SHP77 (cell line): ENCODE measurements around the gene TTC7B.

Experiments
- DNase-seq, 2 experiments: peaks; one replicate each; lab custom pipeline; 2025; lab: John Stamatoyannopoulos, UW

TTC7B gene

GRCh38 chr14:90489916-90490719, 326.1 kb downstream of the TTC7B start:
- no peak for DNase-seq

GRCh38 chr14:90489306-90489705, 326.9 kb downstream of the TTC7B start:
- DNase-seq, result no peak

DNA sequence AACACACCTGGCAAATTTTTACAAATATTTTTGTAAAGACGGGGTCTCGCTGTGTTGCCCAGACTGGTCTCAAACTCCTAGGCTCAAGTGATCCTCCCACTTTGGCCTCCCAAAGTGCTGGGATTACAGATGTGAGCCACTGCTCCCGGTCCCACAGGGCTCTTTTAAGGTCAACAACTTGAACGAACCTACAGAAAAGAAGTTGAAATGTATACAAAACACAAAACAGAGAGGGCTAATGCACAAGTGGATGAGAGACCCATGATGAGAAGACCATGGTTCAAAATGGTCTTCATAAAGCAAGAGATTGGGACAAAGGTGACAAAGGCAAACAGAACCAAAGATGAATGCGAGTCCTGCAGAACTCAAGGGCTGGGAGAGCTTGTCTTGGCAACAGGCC, 328.0 kb downstream of the TTC7B start:
- DNase-seq, result no peak

DNA sequence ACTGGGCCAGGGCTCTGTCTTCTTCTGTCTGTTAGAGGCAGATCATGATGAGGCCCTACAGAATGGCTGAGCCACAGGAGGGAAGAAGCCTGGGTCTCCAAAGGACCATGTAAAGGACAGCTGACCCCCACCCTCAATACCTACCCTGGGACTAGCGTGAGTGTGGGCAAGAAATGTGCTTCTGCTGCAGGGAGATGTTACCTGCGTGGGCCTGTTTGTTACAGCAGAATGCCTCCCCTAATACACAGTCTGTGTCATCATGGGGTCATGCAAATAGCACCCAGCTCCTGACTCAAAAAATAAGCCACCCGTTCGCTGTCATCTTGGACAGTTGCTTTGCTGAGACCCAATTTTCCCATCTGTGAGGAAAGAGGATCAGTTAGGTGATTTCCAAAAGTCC, 328.8 kb downstream of the TTC7B start:
- no peak for DNase-seq

DNA sequence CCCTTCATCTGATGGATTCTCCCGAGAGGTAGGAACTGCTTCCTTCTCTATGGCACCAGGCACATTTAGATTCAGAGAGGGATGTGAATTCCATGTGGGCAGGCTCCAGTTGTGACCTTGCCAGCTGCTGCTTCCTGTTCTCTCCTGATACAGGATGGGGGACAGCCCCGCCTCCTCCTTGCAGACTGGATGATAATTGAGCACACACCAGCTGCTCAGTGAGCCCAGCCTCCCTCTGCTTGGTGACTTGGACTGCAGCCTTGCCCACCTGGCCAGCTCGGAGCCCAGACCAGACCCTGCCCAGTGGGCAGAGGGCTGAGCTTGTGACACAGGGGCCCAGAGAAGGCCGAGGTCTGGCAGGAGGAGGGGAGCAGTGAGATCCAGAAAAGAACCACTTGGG, 329.2 kb downstream of the TTC7B start:
- peak; percentile 91 to 93 for DNase-seq

DNA sequence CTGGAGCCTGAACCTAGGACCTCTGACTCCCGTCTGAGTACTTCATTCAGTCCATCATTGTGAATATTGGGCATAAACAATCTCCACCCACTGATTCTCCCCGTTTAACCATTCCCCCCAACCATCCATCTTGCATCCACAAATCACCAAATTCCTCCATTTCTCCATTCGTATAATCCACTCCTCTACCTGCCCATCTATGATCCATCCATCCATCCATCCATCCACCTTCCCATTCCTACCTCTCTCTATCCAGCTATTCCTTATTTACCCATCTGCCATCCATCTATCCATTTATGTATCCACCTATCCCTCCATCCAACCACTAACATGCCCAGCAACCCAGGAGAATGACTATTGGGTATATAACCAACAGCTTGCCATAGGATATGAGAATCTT, 331.9 kb downstream of the TTC7B start:
- DNase-seq, result no peak

GRCh38 chr14:90483571-90483974, 332.7 kb downstream of the TTC7B start:
- DNase-seq, result peak in 1 of 2 experiments; percentile 37

DNA sequence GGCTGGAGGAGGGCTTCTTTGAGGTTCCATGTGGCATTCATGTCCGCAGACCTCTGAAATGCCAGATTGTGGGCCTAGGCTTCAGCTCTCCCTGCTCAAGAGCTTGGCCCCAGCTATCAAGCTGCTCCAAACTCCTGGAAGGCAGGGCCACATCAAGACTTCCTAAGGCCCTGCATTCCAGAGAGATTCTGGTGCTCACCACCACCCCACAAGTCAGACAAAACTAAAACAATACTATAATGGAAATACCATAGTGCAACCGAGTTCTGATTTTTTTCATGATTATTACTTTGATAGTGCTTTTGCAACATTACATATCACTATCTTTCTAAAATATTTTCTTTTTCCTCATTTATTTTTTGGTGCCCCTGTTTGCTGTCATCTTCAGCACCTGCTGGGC, 333.1 kb downstream of the TTC7B start:
- no peak for DNase-seq

DNA sequence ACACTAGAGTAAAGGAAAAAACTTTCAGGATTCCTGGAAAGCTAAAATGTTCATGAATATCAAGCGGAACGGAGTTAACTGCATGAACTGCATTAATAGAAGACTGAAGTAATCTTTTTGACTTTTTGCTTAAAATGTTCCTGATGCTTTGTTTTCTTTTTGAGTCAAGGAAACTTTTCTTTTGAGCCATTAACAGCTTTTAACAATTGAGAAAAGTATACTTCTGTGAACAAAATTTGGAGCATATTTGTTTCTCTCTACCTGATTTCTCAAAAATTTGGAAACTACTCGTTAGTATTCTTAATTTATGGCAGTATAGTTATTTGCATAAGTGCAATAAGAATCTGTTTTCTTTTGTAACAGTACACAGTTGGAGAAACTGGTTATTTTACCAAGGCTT, 340.9 kb downstream of the TTC7B start:
- DNase-seq, result no peak
